ENCODE results near the gene GZMA.
"Not testable (repeated sequence)": the region's sequence is repeated elsewhere in the genome, so short reads cannot be mapped to it uniquely, and the experiment has no call there.

The GZMA gene

DNA sequence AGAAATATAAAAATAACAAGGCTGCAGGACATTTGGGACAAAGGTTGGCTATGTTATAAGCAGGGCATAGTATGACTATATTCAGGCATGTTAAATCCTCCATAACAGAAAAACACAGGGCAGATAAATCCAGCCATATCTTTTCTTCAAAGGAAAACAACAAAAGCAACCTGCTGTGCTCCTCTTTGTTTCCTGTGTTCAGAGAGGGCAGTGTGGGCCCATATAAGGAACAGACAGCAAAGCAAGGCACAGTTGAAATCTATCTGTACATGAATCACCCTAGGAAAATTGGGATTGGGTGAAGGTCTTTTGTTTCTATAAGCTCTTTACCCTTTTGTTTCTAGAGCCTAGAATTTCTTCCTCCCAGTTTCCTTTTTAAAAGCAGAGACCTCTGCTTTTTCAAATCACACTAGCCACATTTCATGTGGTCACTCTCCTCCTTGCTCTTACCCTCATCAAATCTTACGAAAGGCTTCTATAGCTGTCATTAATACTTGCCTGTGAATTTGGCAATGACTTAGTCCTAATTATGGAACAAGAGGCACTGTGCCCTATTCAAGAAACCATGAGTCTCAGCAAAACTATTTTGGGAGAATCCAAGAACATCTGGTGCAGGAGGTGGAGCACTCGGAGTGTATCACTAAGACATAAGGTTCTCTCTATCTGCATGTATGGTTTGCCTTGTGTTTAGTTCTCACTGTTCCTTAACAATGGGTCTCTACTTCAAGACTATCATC is 1.8 kb downstream of the GZMA start:
- Histone ChIP-seq H3K9me3 (no peaks in the 10 kb centered on the region), H3K4me3 (ENCODE audit: low read depth in 1 of 2, low read length in 1 of 2) (no peak overlapping the region), H3K4me1 (ENCODE audit: control insufficient read depth in 1 of 2, insufficient read depth in 1 of 2, low read depth in 1 of 2, low read length in 1 of 2) (no peaks in the 10 kb centered on the region), H3K36me3 (no peaks in the 10 kb centered on the region), H3K27ac (no peak overlapping the region), H3K27me3 (peaks cover 29% of the 10 kb centered on the region)
- TF ChIP-seq, protein P1, sequence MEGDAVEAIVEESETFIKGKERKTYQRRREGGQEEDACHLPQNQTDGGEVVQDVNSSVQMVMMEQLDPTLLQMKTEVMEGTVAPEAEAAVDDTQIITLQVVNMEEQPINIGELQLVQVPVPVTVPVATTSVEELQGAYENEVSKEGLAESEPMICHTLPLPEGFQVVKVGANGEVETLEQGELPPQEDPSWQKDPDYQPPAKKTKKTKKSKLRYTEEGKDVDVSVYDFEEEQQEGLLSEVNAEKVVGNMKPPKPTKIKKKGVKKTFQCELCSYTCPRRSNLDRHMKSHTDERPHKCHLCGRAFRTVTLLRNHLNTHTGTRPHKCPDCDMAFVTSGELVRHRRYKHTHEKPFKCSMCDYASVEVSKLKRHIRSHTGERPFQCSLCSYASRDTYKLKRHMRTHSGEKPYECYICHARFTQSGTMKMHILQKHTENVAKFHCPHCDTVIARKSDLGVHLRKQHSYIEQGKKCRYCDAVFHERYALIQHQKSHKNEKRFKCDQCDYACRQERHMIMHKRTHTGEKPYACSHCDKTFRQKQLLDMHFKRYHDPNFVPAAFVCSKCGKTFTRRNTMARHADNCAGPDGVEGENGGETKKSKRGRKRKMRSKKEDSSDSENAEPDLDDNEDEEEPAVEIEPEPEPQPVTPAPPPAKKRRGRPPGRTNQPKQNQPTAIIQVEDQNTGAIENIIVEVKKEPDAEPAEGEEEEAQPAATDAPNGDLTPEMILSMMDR (IDR thresholded peaks at IDR 0.05): no peak

DNA sequence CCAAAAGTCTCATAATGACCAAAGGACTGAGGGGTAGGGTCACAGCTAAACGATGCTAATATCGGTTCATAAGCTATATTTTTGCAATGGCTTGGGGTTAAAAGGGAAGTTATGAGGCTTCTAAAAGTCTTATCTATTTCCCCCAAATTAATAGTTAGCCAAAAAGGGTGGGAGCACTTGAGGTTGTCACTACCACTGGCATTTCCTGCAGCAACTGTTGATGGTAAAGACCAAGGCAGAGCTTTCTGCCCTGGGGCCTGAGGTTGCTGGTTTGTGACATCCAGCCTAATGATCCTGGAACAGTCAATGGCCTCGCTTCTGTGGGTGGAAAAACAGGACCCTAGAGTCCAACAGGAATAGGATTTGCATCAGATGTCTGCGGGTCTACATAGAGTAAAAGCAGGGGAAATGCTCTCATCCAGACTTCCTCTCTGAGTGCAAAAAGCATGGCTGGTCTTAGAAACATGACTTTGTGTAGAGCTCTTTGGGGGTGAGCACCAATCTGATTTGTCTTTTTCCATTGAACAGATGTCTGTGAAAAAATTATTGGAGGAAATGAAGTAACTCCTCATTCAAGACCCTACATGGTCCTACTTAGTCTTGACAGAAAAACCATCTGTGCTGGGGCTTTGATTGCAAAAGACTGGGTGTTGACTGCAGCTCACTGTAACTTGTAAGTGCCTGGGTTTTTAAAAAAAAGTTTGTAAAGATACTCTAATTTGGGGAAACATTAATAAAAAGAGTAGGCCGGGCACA is 2.7 kb downstream of the GZMA start:
- Histone ChIP-seq H3K27me3 (peaks cover 29% of the 10 kb centered on the region), H3K36me3 (no peaks in the 10 kb centered on the region), H3K27ac (no peak overlapping the region), H3K4me3 (ENCODE audit: low read depth in 1 of 2, low read length in 1 of 2) (no peak overlapping the region), H3K9me3 (no peaks in the 10 kb centered on the region), H3K4me1 (ENCODE audit: control insufficient read depth in 1 of 2, insufficient read depth in 1 of 2, low read depth in 1 of 2, low read length in 1 of 2) (no peaks in the 10 kb centered on the region)
- TF ChIP-seq, protein P1 (IDR thresholded peaks at IDR 0.05): no peak

DNA sequence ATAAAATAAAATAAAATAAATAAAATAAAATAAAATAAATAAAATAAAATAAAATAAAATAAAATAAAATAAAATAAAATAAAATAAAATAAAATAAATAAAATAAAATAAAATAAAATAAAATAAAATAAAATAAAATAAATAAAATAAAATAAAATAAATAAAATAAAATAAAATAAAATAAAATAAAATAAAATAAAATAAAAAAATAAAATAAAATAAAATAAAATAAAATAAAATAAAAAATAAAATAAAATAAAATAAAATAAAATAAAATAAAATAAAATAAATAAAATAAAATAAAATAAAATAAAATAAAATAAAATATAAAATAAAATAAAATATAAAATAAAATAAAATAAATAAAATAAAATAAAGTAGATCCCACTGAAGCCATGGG is 3.5 kb downstream of the GZMA start:
- H3K4me3 ChIP-seq (ENCODE audit: low read depth in 1 of 2, low read length in 1 of 2); H3K27ac ChIP-seq; H3K9me3 ChIP-seq; H3K4me1 ChIP-seq (ENCODE audit: control insufficient read depth in 1 of 2, insufficient read depth in 1 of 2, low read depth in 1 of 2, low read length in 1 of 2); H3K36me3 ChIP-seq: not testable (repeated sequence)
- H3K27me3 ChIP-seq: peaks cover 25% of the 10 kb centered on the region

DNA sequence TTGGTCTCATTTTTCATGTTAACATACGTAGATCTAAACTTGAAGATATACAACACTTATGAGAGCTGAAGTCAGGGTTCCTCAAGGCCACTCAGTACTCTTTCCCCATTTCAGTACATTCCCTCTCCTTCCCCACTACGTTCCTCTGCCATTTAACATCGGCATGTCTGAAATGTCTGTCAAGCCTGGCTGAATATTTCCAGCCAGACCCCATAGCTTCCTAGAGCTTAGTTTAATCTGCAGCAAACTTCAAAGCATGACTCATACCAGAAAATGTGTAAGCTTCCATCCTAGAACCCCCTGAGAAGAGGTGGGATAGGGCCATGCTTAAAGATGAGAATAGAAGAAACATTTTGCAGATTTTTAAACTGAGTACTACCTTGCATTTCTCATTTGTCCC is 6.2 kb downstream of the GZMA start:
- Histone ChIP-seq H3K4me1 (ENCODE audit: control insufficient read depth in 1 of 2, insufficient read depth in 1 of 2, low read depth in 1 of 2, low read length in 1 of 2) (no peaks in the 10 kb centered on the region), H3K36me3 (no peaks in the 10 kb centered on the region), H3K27me3 (peaks cover 7% of the 10 kb centered on the region), H3K4me3 (ENCODE audit: low read depth in 1 of 2, low read length in 1 of 2) (no peak overlapping the region), H3K9me3 (no peaks in the 10 kb centered on the region), H3K27ac (no peak overlapping the region)
- TF ChIP-seq, protein P1 (IDR thresholded peaks at IDR 0.05): no peak

DNA sequence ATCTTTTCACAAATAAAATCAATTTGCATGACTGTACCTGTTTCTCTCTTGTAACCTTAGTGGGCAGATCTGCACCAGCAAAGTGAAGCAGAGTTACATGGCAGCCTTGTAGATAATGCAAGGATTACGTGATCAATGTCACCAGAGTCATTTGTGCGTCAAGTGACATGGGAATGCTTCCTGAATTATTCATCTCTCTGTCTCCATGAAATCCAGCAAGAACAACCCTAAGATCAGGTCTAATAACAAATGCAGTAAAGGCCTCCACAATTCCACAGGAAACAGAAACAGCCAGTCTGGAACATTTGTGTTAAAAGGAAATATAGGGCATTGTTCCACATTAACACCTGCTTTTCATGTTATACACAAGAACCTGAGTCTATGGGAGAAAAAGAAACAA is 7.8 kb downstream of the GZMA start:
- Histone ChIP-seq H3K4me3 (ENCODE audit: low read depth in 1 of 2, low read length in 1 of 2) (no peak overlapping the region), H3K27ac (no peak overlapping the region), H3K36me3 (no peaks in the 10 kb centered on the region), H3K27me3 (peaks cover 18% of the 10 kb centered on the region), H3K9me3 (no peaks in the 10 kb centered on the region), H3K4me1 (ENCODE audit: control insufficient read depth in 1 of 2, insufficient read depth in 1 of 2, low read depth in 1 of 2, low read length in 1 of 2) (no peaks in the 10 kb centered on the region)
- TF ChIP-seq, protein P1 (IDR thresholded peaks at IDR 0.05): no peak

DNA sequence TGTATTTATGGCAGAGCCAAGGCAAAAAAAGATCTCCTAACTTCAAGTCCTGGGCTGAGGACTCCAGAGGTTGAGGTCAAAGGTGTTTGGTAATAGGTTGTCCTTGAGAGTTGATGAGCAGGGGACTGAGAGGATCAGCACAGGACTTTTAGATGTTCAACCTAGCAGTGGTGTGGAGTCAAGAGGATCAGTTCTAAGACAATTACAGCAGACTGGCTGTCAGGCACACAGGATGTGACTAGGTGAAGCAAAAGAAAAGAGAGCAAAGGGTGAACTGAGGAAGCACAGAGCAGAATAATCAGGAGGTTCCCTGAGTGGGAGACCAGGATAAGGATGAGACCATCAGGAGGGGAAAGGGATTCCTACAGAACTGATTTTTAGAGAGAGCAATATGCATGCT is 10.9 kb downstream of the GZMA start:
- Histone ChIP-seq H3K4me3 (ENCODE audit: low read depth in 1 of 2, low read length in 1 of 2) (no peak overlapping the region), H3K27ac (no peak overlapping the region), H3K27me3 (peaks cover 18% of the 10 kb centered on the region), H3K9me3 (no peaks in the 10 kb centered on the region), H3K36me3 (no peaks in the 10 kb centered on the region), H3K4me1 (ENCODE audit: control insufficient read depth in 1 of 2, insufficient read depth in 1 of 2, low read depth in 1 of 2, low read length in 1 of 2) (no peaks in the 10 kb centered on the region)
- TF ChIP-seq, protein P1 (IDR thresholded peaks at IDR 0.05): no peak

Data from neutrophil (primary cell).